ENCODE data around the gene LEUTX.
"Not testable (repeated sequence)": the region's sequence is repeated elsewhere in the genome, so short reads cannot be mapped to it uniquely, and the experiment has no call there.

LEUTX gene

GRCh38 chr19:39780894-39781293 lies 2.2 kb downstream of the LEUTX start:
- DNase-seq (ENCODE audit: low spot score), result no peak

- no peak for DNase-seq (ENCODE audit: low spot score)
Observed at GRCh38 chr19:39788244-39788643, 9.6 kb downstream of the LEUTX start.

GRCh38 chr19:39792999-39793546 lies 14.4 kb downstream of the LEUTX start:
- peak; percentile 89 for DNase-seq (ENCODE audit: low spot score)

GRCh38 chr19:39795001-39795400 lies 16.3 kb downstream of the LEUTX start:
- DNase-seq (ENCODE audit: low spot score), result peak; percentile 16

GRCh38 chr19:39796000-39796498 lies 17.4 kb downstream of the LEUTX start:
- DNase-seq (ENCODE audit: low spot score), result no peak

- DNase-seq (ENCODE audit: low spot score), result no peak
Observed at GRCh38 chr19:39797083-39797482, 18.4 kb downstream of the LEUTX start.

GRCh38 chr19:39802958-39803357 lies 24.3 kb downstream of the LEUTX start:
- no peak for DNase-seq (ENCODE audit: low spot score)

- DNase-seq (ENCODE audit: low spot score), result no peak
Observed at GRCh38 chr19:39805104-39805503, 26.4 kb downstream of the LEUTX start.

- DNase-seq (ENCODE audit: low spot score), result no peak
Observed at GRCh38 chr19:39807846-39808364, 29.3 kb downstream of the LEUTX start.

GRCh38 chr19:39808688-39809087 lies 30.0 kb downstream of the LEUTX start:
- not testable (repeated sequence) for DNase-seq (ENCODE audit: low spot score)

- DNase-seq (ENCODE audit: low spot score), result no peak
Observed at GRCh38 chr19:39809368-39809767, 30.7 kb downstream of the LEUTX start.

GRCh38 chr19:39810424-39810823 lies 31.8 kb downstream of the LEUTX start:
- no peak for DNase-seq (ENCODE audit: low spot score)

- DNase-seq (ENCODE audit: low spot score), result no peak
Observed at GRCh38 chr19:39811064-39811463, 32.4 kb downstream of the LEUTX start.

GRCh38 chr19:39813264-39813993 lies 34.8 kb downstream of the LEUTX start:
- no peak for DNase-seq (ENCODE audit: low spot score)

- DNase-seq (ENCODE audit: low spot score), result not testable (repeated sequence)
Observed at GRCh38 chr19:39814111-39814510, 35.5 kb downstream of the LEUTX start.

GRCh38 chr19:39814595-39814994 lies 35.9 kb downstream of the LEUTX start:
- no peak for DNase-seq (ENCODE audit: low spot score)

GRCh38 chr19:39816287-39817048 lies 37.8 kb downstream of the LEUTX start:
- no peak for DNase-seq (ENCODE audit: low spot score)

- DNase-seq (ENCODE audit: low spot score), result no peak
Observed at GRCh38 chr19:39817888-39818561, 39.4 kb downstream of the LEUTX start.

- peak; percentile 27 for DNase-seq (ENCODE audit: low spot score)
Observed at GRCh38 chr19:39818626-39819097, 40.0 kb downstream of the LEUTX start.

- no peak for DNase-seq (ENCODE audit: low spot score)
Observed at GRCh38 chr19:39819786-39820185, 41.1 kb downstream of the LEUTX start.

GRCh38 chr19:39820696-39821095 lies 42.0 kb downstream of the LEUTX start:
- DNase-seq (ENCODE audit: low spot score), result no peak

GRCh38 chr19:39823686-39824085 lies 45.0 kb downstream of the LEUTX start:
- no peak for DNase-seq (ENCODE audit: low spot score)
